Endodermal cell (in vitro differentiated cells): ENCODE results near the gene SAMD11. TPM values are rescaled to one million over a fixed set of nuclear protein-coding genes. Genes with fewer than 3 reads are reported as not detected.

Experiments used
- DNase-seq: peaks from one replicate; pipeline ENCODE4 v3.0.0-alpha.2; 2017
- H3K27ac ChIP-seq: 2 replicates; pipeline ENCODE4 v1.5.1; 2013; ENCODE audit warnings: mild to moderate bottlenecking, low read depth, low read length, moderate library complexity
- H3K27me3 ChIP-seq: 2 replicates; pipeline ENCODE4 v1.6.1; 2013; ENCODE audit warnings: mild to moderate bottlenecking, low read length, moderate library complexity; ENCODE audit not compliant: insufficient read depth, control insufficient read depth, poor library complexity, severe bottlenecking
- H3K36me3 ChIP-seq: 2 replicates; pipeline ENCODE4 v1.7.0; 2013; ENCODE audit warnings: mild to moderate bottlenecking, low read length, moderate library complexity; ENCODE audit not compliant: control insufficient read depth, insufficient read depth
- H3K4me1 ChIP-seq: one replicate; pipeline ENCODE4 v1.7.0; 2013; ENCODE audit warnings: low read length; ENCODE audit not compliant: control insufficient read depth, insufficient read depth
- H3K4me3 ChIP-seq: 2 replicates; pipeline ENCODE4 v1.5.1; 2013; ENCODE audit warnings: mild to moderate bottlenecking, low read length, moderate library complexity
- H3K9ac ChIP-seq: 2 replicates; pipeline ENCODE4 v1.6.1; 2013; ENCODE audit warnings: mild to moderate bottlenecking, low read length, moderate library complexity; ENCODE audit not compliant: poor library complexity, severe bottlenecking; ENCODE audit errors: extremely low read depth
- H3K9me3 ChIP-seq: 2 replicates; pipeline ENCODE4 v1.6.1; 2013; ENCODE audit warnings: mild to moderate bottlenecking, low read length, moderate library complexity; ENCODE audit not compliant: control insufficient read depth
- H3K27ac Mint-ChIP-seq: 2 replicates; pipeline ENCODE4 v1.8.0; 2020; ENCODE audit warnings: mixed read lengths
- H3K27me3 Mint-ChIP-seq: 2 replicates; pipeline ENCODE4 v1.8.0; 2021; ENCODE audit warnings: mild to moderate bottlenecking, mixed read lengths; ENCODE audit not compliant: insufficient read depth
- H3K36me3 Mint-ChIP-seq: 2 replicates; pipeline ENCODE4 v1.8.0; 2020; ENCODE audit warnings: low read depth, mixed read lengths
- H3K4me1 Mint-ChIP-seq: 2 replicates; pipeline ENCODE4 v1.8.0; 2020; ENCODE audit warnings: mixed read lengths
- H3K4me3 Mint-ChIP-seq: 2 replicates; pipeline ENCODE4 v1.8.0; 2020; ENCODE audit warnings: mild to moderate bottlenecking, moderate library complexity, mixed read lengths
- H3K9me3 Mint-ChIP-seq: 2 replicates; pipeline ENCODE4 v1.8.0; 2020; ENCODE audit warnings: mild to moderate bottlenecking, mixed read lengths
- CTCF ChIP-seq: fragments of 200-600 bp; sonication (generic); conservative IDR thresholded peaks from 2 replicates; pipeline ENCODE4 v1.5.0; 2021; ENCODE audit warnings: antibody characterized with exemption, mild to moderate bottlenecking
- WGBS, 2 experiments: methylation state at CpG; one replicate each; pipeline versions ENCODE4 v1.1.5 to v1.1.7; 2013; ENCODE audit warnings: missing lambda C conversion rate in 2 of 2, mixed read lengths in 1 of 2; ENCODE audit not compliant: insufficient coverage in 1 of 2, insufficient read length in 1 of 2; 5-methylcytosine and 5-hydroxymethylcytosine counted together
- total RNA-seq, 2 donors: library from RNA; stranded (reverse); fragmentation: NEBNext Ultra II Directional in 1 of 2; extraction: Animal tissue kit (Norgen Biotek cat#: 25700) in 1 of 2; gene quantifications; 2 replicates in 1 of 2; 3 replicates in 1 of 2; pipeline ENCODE4 v1.2.1, GENCODE V29; 2021

SAMD11 gene
- total RNA-seq, 2 donors from 2014 or later: 152 to 156 TPM

- Mint-ChIP-seq H3K4me3 (no peak overlapping the region), H3K27ac (no peak overlapping the region), H3K9me3 (no peaks in the 10 kb centered on the region), H3K36me3 (peaks cover 43% of the 10 kb centered on the region), H3K4me1 (peaks cover 8% of the 10 kb centered on the region), H3K27me3 (peaks cover 11% of the 10 kb centered on the region)
- H3K4me3 ChIP-seq: no peak overlapping the region
- H3K27me3 ChIP-seq: peaks cover 12% of the 10 kb centered on the region
- no peaks in the 10 kb centered on the region for H3K4me1 ChIP-seq
- H3K27ac ChIP-seq: no peak overlapping the region
- no peaks in the 10 kb centered on the region for H3K9me3 ChIP-seq
- H3K9ac ChIP-seq: no peak overlapping the region
- TF ChIP-seq CTCF: no peak
- WGBS, 2 experiments: 91 to 94% methylated on average over 8 to 11 of the region's 11 CpGs
- no peak for DNase-seq
- peaks cover 48% of the 10 kb centered on the region for H3K36me3 ChIP-seq
These were observed 32.9 kb downstream of the SAMD11 start for GRCh38 chr1:956636-957035.

GRCh38 chr1:958823-959730 lies 35.4 kb downstream of the SAMD11 start, which contains the start of gene NOC2L:
Gene NOC2L (minus strand): TSS chr1:959256. CDS start chr1:959240, 16 bp downstream.
- Histone ChIP-seq H3K9me3 (no peaks in the 10 kb centered on the region), H3K36me3 (peaks cover 32% of the 10 kb centered on the region), H3K27me3 (peaks cover 12% of the 10 kb centered on the region), H3K27ac (no peak within 1 kb of the TSS), H3K4me1 (no peaks in the 10 kb centered on the region), H3K4me3 (peak within 1 kb of the TSS; percentile 84), H3K9ac (peak within 1 kb of the TSS; percentile 90)
- Mint-ChIP-seq H3K9me3 (no peaks in the 10 kb centered on the region), H3K4me1 (peaks cover 8% of the 10 kb centered on the region), H3K27ac (peak within 1 kb of the TSS; percentile 62), H3K4me3 (peak within 1 kb of the TSS; percentile 79), H3K36me3 (peaks cover 33% of the 10 kb centered on the region), H3K27me3 (peaks cover 11% of the 10 kb centered on the region)
- DNase-seq: peak; percentile 98
- TF ChIP-seq CTCF: no peak
- 6 to 7% methylated on average over 30 to 101 of the region's 101 CpGs for WGBS, 2 experiments

GRCh38 chr1:959731-960362 lies 36.1 kb downstream of the SAMD11 start:
- WGBS, 2 experiments: 47 to 56% methylated on average over 6 to 57 of the region's 57 CpGs
- peaks cover 26% of the 10 kb centered on the region for H3K36me3 Mint-ChIP-seq
- H3K9ac ChIP-seq: no peak overlapping the region

More at GRCh38 chr1:959731-960362, 36.1 kb downstream of the SAMD11 start:
- H3K4me1 ChIP-seq: no peaks in the 10 kb centered on the region
- peaks cover 25% of the 10 kb centered on the region for H3K36me3 ChIP-seq
- DNase-seq: no peak
- no peak overlapping the region for H3K4me3 ChIP-seq
- no peak overlapping the region for H3K27ac ChIP-seq
- Mint-ChIP-seq H3K4me3 (peak overlapping the region; percentile 79), H3K4me1 (peaks cover 8% of the 10 kb centered on the region), H3K27ac (no peak overlapping the region), H3K9me3 (no peaks in the 10 kb centered on the region), H3K27me3 (peaks cover 11% of the 10 kb centered on the region)
- TF ChIP-seq CTCF: no peak
- H3K9me3 ChIP-seq: no peaks in the 10 kb centered on the region
- H3K27me3 ChIP-seq: peaks cover 12% of the 10 kb centered on the region
